ENCODE data around the gene OR8H2.
"Not testable (repeated sequence)": the region's sequence is repeated elsewhere in the genome, so short reads cannot be mapped to it uniquely, and the experiment has no call there.

Gene OR8H2

GRCh38 chr11:56103210-56103737, at the start of gene OR8H2:
Gene OR8H2 (plus strand): TSS chr11:56103687. CDS start chr11:56105043, 1,356 bp downstream.
- no peak for DNase-seq (ENCODE audit: low read depth, low spot score)

DNA sequence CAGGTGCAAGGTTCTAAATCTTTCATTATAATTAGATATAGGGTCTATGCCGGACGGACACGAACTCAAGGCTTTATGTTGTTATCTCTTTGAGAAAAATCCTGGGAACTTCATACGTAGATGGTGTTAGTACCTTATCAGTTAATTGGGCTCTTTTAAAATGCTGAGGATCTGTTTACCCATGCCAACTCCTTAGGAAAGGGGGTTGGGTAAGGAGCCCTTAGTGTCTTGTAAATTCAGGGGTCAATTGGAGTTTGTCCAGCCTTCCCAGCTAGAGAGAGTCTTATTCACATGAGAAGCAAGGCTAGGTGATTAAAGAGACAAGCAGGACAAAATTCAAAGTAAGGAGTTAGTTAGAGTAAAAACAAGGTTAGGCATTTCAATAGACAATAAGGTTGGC, 47.1 kb upstream of the OR8H2 start:
- not testable (repeated sequence) for DNase-seq (ENCODE audit: low read depth, low spot score)

GRCh38 chr11:56057661-56058237, 45.7 kb upstream of the OR8H2 start:
- DNase-seq (ENCODE audit: low read depth, low spot score): not testable (repeated sequence)

GRCh38 chr11:56058260-56058780, 45.2 kb upstream of the OR8H2 start:
- DNase-seq (ENCODE audit: low read depth, low spot score): not testable (repeated sequence)

DNA sequence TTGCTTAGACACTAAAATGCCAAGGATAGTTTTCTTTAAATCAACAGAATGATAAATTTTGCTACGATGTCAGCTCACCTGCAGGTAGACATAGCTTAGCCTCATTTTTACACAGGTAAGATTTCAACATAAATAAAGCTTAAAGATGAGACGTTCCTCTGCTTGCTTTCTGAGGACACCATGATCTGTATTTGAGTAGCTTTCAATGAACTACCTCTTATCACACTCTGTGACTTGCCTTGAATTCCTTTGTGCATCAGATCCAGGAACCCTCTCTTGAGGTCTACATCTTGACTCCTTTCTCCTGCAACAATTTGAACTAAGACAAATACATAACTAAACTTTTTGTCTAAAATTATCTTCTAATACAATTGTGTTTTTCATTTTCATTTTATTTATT, 36.5 kb upstream of the OR8H2 start:
- DNase-seq (ENCODE audit: low read depth, low spot score): no peak

DNA sequence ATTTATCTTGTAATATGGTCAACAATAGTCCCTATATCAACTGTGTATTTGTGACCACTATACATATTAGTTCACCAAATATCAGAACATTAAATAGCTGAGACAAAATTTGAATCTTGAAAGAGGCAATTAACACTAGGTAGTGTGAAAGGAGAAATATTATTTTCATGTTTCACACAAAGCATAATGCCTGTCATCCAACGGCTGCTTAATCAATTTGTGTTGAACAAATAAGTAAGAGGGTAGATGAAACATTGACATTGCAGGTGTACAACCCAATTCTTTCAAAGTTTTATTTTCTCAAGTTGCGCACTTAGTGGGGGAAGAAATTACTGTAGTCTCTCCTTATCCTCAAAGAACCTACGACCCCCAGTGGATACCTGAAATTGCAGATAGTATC, 13.8 kb upstream of the OR8H2 start:
- DNase-seq (ENCODE audit: low read depth, low spot score): no peak

DNA sequence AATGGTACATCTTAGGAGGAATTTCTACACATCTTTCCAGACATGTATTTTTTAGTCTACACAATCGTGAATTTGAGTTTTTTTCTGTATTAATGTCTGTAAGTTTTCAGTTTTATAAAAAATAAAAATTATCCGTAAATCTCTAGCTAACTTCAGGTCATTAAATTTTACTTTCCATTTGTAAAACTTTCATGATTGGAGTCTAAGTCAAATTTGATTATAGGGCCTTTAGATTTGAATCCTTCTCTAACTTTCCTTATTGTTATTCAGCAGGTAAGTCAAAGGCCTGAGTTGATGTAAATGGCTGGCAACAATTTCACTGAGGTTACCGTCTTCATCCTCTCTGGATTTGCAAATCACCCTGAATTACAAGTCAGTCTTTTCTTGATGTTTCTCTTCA, 10.5 kb upstream of the OR8H2 start, which contains the start of gene OR8I2:
OR8I2 (plus strand) TSS at position 301 of the 400 bp plus-strand sequence; CDS start at position 301, 0 bp downstream.
- no peak for DNase-seq (ENCODE audit: low read depth, low spot score)

DNA sequence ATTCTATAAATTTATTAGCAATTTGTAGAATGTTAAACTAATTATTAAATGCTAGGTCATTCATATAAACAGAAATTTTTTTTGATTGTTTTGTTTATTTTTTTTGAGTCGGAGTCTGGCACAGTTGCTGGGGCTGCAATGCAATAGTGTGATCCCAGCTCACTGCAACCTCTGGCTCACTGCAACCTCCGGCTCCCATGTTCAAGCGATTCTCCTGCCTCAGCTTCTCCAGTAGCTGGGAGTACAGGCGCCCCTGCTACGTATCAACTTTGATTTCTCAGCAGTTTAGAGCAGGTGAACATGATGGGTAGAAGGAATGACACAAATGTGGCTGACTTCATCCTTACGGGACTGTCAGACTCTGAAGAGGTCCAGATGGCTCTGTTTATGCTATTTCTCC, 18.6 kb downstream of the OR8H2 start, which contains the start of gene OR8H3:
OR8H3 (plus strand) TSS at position 301 of the 400 bp plus-strand sequence; CDS start at position 301, 0 bp downstream.
- DNase-seq (ENCODE audit: low read depth, low spot score): no peak

DNA sequence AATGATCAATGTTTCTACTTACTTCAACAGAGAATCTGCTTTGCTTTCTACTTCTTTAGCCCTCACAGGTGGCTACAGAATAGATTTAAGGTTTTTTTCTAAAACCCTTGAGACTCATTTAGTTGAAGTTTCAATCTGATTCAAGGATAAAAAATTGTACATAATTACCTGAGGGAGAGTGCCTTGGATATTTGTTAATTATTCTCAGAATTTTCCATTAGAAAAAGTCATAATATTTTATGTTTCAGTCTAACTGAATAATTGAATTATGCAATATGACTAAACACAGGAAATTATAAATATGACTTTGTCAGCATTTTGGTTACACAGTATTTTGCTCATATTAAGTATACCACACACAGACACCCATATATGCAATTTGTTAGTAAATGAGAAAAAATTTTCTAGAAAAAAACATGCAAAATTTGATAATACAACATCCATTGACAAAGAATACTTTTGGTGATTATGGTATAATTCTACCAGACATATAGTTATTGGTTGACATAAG, 36.7 kb downstream of the OR8H2 start, which contains the start of gene OR8J3:
OR8J3 (minus strand) TSS at position 51 of the 511 bp plus-strand sequence. CDS start 2,483 bp downstream, outside the sequence.
- no peak for DNase-seq (ENCODE audit: low read depth, low spot score)

- DNase-seq (ENCODE audit: low read depth, low spot score): not testable (repeated sequence)
These were observed 40.2 kb downstream of the OR8H2 start for GRCh38 chr11:56143681-56144080.

DNA sequence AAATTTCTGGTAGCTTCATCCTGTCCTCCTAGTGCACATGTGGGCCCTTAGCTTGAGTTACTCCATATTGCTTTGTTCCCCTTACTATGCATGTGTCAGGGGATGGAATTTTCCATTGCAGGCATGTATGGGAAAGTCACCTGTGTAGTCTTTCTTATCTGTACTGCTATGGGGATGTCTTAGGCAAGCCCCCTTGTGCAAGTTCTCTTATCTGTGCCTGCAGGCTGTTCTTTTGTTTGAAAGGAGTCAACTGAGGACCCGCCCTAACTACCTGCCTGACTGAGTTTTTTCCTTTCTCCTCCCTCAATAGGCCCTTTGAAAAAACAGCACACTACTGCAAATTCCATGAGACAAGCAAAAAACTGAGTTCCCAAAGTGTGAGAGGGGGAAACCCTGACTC, 47.9 kb downstream of the OR8H2 start:
- DNase-seq (ENCODE audit: low read depth, low spot score): no peak

DNA sequence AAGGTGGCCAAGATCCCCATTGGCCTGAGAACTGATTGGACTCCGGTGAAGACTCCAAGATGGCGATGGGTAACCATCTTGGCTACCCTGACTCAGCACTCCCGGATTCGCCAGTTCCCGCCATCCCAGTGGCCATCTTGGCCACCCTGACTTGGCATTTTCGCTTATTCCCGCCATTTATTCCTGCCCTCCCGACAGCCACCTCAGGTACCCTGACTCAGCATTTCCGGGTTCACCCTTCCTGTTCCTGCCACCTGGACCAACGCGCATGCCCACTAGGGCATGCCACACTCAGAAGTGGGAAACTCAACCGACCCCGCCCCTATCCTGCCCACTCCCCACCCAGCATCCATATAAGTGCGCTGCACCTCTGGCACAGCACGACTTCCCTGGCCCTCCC, 48.8 kb downstream of the OR8H2 start:
- DNase-seq (ENCODE audit: low read depth, low spot score): no peak

Data from astrocyte of the hippocampus (primary cell).